Measurements from ENCODE around the gene NXPH3.

DNA sequence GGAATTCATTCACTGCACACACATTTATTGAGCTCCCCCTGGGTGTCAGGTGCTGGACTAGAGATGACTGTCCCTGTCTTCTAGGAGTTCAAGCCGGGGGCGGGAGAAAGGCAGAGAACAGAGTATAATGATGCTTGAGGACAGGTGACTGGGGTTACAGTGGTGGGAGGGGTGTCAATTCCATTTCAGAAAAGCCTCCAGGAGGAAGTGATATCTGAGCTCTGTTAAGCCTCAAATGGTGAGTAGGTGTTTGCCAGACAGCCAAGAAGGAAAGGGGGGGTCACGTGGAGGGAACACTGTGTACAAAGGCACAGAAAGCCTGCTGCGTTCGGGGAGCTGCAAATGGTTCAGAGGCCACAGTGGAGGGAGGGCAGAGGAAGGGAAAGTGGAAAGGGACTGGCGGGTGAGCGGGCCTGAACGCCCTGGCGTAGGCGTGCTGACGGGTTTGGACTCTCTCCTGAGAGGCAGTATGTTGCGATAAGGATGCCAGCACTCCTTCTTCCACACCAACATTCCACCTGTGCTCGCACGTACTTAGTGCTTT, 9.7 kb upstream of the NXPH3 start:
- TF ChIP-seq ESRRG (CRISPR knock-in tag; IDR thresholded peaks at IDR 0.05): no peak
- no peak for TF ChIP-seq CREB5 (CRISPR knock-in tag; IDR thresholded peaks at IDR 0.05; ENCODE audit: low read depth)
- TF ChIP-seq RARB (CRISPR knock-in tag; IDR thresholded peaks at IDR 0.05): no peak
